Loucy (cell line): ENCODE measurements around the gene EEF1AKMT1.

Experiments
- H2AFZ ChIP-seq: fragments of 200-600 bp; sonication (generic); 2 replicates; pipeline ENCODE4 v1.6.0; 2016; ENCODE audit warnings: antibody characterized with exemption, mild to moderate bottlenecking, low read length, moderate library complexity
- H3F3A ChIP-seq: fragments of 200-600 bp; 2 replicates; pipeline ENCODE4 v1.6.0; 2016; ENCODE audit warnings: antibody characterized with exemption, low read depth, mild to moderate bottlenecking
- H3K27me3 ChIP-seq: fragments of 200-600 bp; sonication (generic); 2 replicates; pipeline ENCODE4 v1.6.1; 2014; ENCODE audit warnings: low read length, mild to moderate bottlenecking; ENCODE audit not compliant: insufficient read depth, poor library complexity, severe bottlenecking
- H3K36me3 ChIP-seq: fragments of 200-600 bp; sonication (generic); 2 replicates; pipeline ENCODE4 v1.6.1; 2016; ENCODE audit warnings: low read length; ENCODE audit not compliant: insufficient read depth
- H3K4me1 ChIP-seq: fragments of 200-600 bp; sonication (generic); 2 replicates; pipeline ENCODE4 v1.5.1; 2014; ENCODE audit warnings: low read length, mild to moderate bottlenecking; ENCODE audit not compliant: insufficient read depth, poor library complexity, severe bottlenecking
- H3K4me2 ChIP-seq: fragments of 200-600 bp; sonication (generic); 2 replicates; pipeline ENCODE4 v1.6.0; 2014; ENCODE audit warnings: antibody characterized with exemption, low read length, low read depth, mild to moderate bottlenecking; ENCODE audit not compliant: poor library complexity, severe bottlenecking
- H3K4me3 ChIP-seq: fragments of 200-600 bp; sonication (generic); 2 replicates; pipeline ENCODE4 v1.5.1; 2014; ENCODE audit warnings: low read length, mild to moderate bottlenecking, mixed read lengths; ENCODE audit not compliant: poor library complexity, severe bottlenecking
- H3K79me2 ChIP-seq: fragments of 200-600 bp; sonication (generic); 2 replicates; pipeline ENCODE4 v1.6.1; 2014; ENCODE audit warnings: low read length; ENCODE audit not compliant: insufficient read depth
- H3K9ac ChIP-seq: fragments of 200-600 bp; sonication (generic); 2 replicates; pipeline ENCODE4 v1.6.0; 2014; ENCODE audit warnings: mild to moderate bottlenecking, low read depth, low read length, moderate library complexity; ENCODE audit not compliant: poor library complexity, severe bottlenecking
- H3K9me2 ChIP-seq: fragments of 200-600 bp; sonication (generic); replicated peaks from 2 replicates; pipeline ENCODE4 v1.6.1; 2016; ENCODE audit warnings: low read depth, low read length, mixed read lengths
- H3K9me3 ChIP-seq: fragments of 200-600 bp; sonication (generic); 2 replicates; pipeline ENCODE4 v1.6.1; 2014; ENCODE audit warnings: mild to moderate bottlenecking, antibody characterized with exemption, low read length, low read depth; ENCODE audit not compliant: insufficient read depth
- H4K20me1 ChIP-seq: fragments of 200-600 bp; sonication (generic); 2 replicates; pipeline ENCODE4 v1.6.0; 2014; ENCODE audit warnings: antibody characterized with exemption, low read length, mild to moderate bottlenecking; ENCODE audit not compliant: insufficient read depth, poor library complexity, severe bottlenecking
- CTCF ChIP-seq: fragments of 200-600 bp; sonication (generic); conservative IDR thresholded peaks from 2 replicates; pipeline ENCODE4 v1.5.1; 2014; ENCODE audit warnings: mild to moderate bottlenecking, antibody characterized with exemption, low read length
- EZH2phosphoT487 ChIP-seq: fragments of 200-600 bp; IDR thresholded peaks from 2 replicates; pipeline ENCODE4 v1.6.1; 2018; ENCODE audit warnings: antibody characterized with exemption, mild to moderate bottlenecking, moderate library complexity, borderline replicate concordance

EEF1AKMT1 gene

GRCh38 chr13:20680416-20681080, 93.2 kb downstream of the EEF1AKMT1 start:
- TF ChIP-seq CTCF (no peak), EZH2phosphoT487 (no peak)
- Histone ChIP-seq H3K9me3 (no peaks in the 10 kb centered on the region), H4K20me1 (no peaks in the 10 kb centered on the region), H3K79me2 (no peaks in the 10 kb centered on the region), H3F3A (no peaks in the 10 kb centered on the region), H3K4me3 (no peak overlapping the region), H3K9me2 (no peaks in the 10 kb centered on the region), H3K9ac (no peak overlapping the region), H3K27me3 (no peaks in the 10 kb centered on the region), H3K36me3 (no peaks in the 10 kb centered on the region), H3K4me1 (no peaks in the 10 kb centered on the region), H2AFZ (no peak overlapping the region), H3K4me2 (no peak overlapping the region)

- no peak overlapping the region for H3K9ac ChIP-seq
- no peaks in the 10 kb centered on the region for H4K20me1 ChIP-seq
- H3F3A ChIP-seq = no peaks in the 10 kb centered on the region
- H3K4me1 ChIP-seq = no peaks in the 10 kb centered on the region
- no peak overlapping the region for H2AFZ ChIP-seq
- no peaks in the 10 kb centered on the region for H3K9me3 ChIP-seq
- TF ChIP-seq EZH2phosphoT487 (no peak), CTCF (no peak)
- H3K36me3 ChIP-seq = no peaks in the 10 kb centered on the region
- H3K9me2 ChIP-seq = no peaks in the 10 kb centered on the region
- H3K79me2 ChIP-seq = no peaks in the 10 kb centered on the region
- H3K4me3 ChIP-seq = no peak overlapping the region
- H3K4me2 ChIP-seq = no peak overlapping the region
- no peaks in the 10 kb centered on the region for H3K27me3 ChIP-seq
These were observed 93.9 kb downstream of the EEF1AKMT1 start for GRCh38 chr13:20679879-20680278.
